ENCODE measurements around the gene PI4KA.
A peak's percentile ranks its signal among the peaks of the same experiment; 100 is the strongest.

PI4KA gene

DNA sequence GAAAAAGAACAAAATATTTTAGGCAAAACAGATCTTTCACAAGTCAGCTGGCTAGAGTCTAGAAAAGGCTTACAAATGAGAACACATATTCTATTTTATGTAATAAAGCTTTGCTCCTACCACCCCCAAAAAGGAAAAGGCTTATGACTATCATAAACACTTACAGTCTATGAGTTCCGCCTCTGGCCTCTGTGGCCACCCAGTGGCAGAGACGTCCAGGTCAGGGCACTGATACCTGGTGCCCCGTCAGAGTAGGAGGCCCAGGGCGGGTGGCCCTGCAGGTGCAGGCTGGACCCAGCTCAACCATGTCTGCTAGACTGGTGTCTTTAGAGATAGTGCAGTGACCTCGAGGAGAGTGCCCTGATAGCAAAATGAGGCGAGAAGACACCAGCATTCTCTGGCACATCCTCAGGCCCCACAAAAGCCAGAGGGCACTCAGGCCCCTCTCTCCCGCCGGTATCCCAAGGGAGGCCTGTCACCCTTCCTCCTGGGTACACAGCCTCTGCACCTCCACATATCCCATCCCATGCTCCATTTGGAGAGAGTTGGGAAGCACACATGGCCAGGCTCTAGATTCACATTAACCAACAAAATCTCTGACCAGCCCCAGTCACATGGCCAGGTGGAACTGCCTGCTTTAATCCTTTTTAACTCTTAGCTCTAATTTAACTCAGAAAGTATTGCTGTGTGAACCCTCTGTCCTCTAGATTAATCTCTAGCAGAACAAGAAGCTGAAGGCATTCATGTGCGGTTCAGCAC, 112.0 kb downstream of the PI4KA start:
- TF ChIP-seq, protein P1, sequence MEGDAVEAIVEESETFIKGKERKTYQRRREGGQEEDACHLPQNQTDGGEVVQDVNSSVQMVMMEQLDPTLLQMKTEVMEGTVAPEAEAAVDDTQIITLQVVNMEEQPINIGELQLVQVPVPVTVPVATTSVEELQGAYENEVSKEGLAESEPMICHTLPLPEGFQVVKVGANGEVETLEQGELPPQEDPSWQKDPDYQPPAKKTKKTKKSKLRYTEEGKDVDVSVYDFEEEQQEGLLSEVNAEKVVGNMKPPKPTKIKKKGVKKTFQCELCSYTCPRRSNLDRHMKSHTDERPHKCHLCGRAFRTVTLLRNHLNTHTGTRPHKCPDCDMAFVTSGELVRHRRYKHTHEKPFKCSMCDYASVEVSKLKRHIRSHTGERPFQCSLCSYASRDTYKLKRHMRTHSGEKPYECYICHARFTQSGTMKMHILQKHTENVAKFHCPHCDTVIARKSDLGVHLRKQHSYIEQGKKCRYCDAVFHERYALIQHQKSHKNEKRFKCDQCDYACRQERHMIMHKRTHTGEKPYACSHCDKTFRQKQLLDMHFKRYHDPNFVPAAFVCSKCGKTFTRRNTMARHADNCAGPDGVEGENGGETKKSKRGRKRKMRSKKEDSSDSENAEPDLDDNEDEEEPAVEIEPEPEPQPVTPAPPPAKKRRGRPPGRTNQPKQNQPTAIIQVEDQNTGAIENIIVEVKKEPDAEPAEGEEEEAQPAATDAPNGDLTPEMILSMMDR (IDR thresholded peaks at IDR 0.05; ENCODE audit: low read depth, low read length): 0 out of 2 replicates have a peak, but pooled peaks have one; percentile 4
- H3K36me3 ChIP-seq: peaks cover 73% of the 10 kb centered on the region
- no peaks in the 10 kb centered on the region for H3K9me3 ChIP-seq (ENCODE audit: severe bottlenecking)
- no peaks in the 10 kb centered on the region for H3K27me3 ChIP-seq (ENCODE audit: insufficient read depth, low read depth, severe bottlenecking)
- H3K4me3 ChIP-seq (ENCODE audit: low read depth, low read length): no peak overlapping the region
- H3K27ac ChIP-seq: no peak overlapping the region
- no peak for DNase-seq

DNA sequence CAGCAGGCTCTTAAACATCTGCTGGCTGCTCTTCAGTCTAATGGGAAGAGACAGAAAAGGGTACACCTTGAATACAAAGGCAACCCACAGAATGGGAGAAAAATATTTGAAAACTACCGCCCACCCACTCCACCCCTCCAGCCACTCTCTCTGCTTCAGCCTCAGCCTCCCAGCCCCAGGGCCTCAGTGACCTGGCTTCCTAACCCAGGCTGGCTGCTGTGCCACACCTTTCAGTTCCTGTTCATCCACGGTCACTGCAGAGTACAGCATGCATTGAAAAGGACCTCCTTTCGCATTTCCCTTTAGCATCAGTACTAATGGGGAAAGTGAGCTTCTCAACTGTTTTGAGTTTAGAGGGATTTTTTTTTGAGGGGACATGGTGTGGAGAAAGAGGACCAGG, 113.5 kb downstream of the PI4KA start:
- Histone ChIP-seq H3K27me3 (ENCODE audit: insufficient read depth, low read depth, severe bottlenecking) (no peaks in the 10 kb centered on the region), H3K27ac (no peak overlapping the region), H3K36me3 (peaks cover 69% of the 10 kb centered on the region), H3K4me3 (ENCODE audit: low read depth, low read length) (no peak overlapping the region), H3K9me3 (ENCODE audit: severe bottlenecking) (no peaks in the 10 kb centered on the region)
- DNase-seq: no peak
- TF ChIP-seq, protein P1 (IDR thresholded peaks at IDR 0.05; ENCODE audit: low read depth, low read length): no peak

DNA sequence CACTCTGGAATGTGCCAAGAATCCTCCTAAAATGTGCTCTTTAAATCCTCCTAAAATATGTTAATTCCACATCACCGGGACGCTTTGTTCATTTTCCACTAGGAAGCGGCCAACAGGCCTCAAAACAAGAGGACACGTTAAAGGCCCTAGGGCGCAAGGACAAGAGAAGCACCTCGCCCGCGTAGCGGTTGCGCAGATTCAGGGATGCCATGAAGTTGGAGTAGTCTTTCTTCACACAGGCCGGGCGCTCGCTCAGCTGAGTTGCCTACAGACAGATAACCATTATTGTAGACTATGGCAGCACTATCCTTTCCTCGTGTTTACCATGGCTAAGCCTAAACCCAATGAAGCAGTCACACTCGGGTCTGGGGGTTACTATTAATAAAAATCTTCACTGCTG, 114.2 kb downstream of the PI4KA start:
- Histone ChIP-seq H3K27ac (no peak overlapping the region), H3K9me3 (ENCODE audit: severe bottlenecking) (no peaks in the 10 kb centered on the region), H3K27me3 (ENCODE audit: insufficient read depth, low read depth, severe bottlenecking) (no peaks in the 10 kb centered on the region), H3K4me3 (ENCODE audit: low read depth, low read length) (no peak overlapping the region), H3K36me3 (peaks cover 65% of the 10 kb centered on the region)
- no peak for DNase-seq
- TF ChIP-seq, protein P1 (IDR thresholded peaks at IDR 0.05; ENCODE audit: low read depth, low read length): no peak

DNA sequence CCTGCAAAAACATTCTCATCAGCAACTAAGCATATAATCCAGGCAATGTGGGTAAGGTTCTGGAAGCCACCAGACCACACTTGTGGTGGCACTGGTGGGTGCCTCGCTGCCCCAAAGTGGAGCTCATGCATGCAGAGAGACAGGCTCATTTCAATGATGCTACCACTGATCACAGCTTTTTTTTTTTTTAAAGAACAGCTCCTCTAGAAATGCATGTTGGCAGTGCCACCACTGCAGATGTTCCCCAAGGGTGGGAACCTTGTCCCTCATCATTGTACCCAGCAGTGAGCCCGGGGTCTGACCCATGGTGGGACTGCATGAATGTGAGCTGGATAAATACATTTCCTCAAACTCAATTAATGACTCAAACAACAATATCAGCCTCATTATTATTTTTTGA, 115.8 kb downstream of the PI4KA start:
- H3K9me3 ChIP-seq (ENCODE audit: severe bottlenecking): no peaks in the 10 kb centered on the region
- H3K36me3 ChIP-seq: peaks cover 61% of the 10 kb centered on the region
- no peak overlapping the region for H3K4me3 ChIP-seq (ENCODE audit: low read depth, low read length)
- TF ChIP-seq, protein P1 (IDR thresholded peaks at IDR 0.05; ENCODE audit: low read depth, low read length): no peak
- no peak for DNase-seq
- no peak overlapping the region for H3K27ac ChIP-seq
- no peaks in the 10 kb centered on the region for H3K27me3 ChIP-seq (ENCODE audit: insufficient read depth, low read depth, severe bottlenecking)

DNA sequence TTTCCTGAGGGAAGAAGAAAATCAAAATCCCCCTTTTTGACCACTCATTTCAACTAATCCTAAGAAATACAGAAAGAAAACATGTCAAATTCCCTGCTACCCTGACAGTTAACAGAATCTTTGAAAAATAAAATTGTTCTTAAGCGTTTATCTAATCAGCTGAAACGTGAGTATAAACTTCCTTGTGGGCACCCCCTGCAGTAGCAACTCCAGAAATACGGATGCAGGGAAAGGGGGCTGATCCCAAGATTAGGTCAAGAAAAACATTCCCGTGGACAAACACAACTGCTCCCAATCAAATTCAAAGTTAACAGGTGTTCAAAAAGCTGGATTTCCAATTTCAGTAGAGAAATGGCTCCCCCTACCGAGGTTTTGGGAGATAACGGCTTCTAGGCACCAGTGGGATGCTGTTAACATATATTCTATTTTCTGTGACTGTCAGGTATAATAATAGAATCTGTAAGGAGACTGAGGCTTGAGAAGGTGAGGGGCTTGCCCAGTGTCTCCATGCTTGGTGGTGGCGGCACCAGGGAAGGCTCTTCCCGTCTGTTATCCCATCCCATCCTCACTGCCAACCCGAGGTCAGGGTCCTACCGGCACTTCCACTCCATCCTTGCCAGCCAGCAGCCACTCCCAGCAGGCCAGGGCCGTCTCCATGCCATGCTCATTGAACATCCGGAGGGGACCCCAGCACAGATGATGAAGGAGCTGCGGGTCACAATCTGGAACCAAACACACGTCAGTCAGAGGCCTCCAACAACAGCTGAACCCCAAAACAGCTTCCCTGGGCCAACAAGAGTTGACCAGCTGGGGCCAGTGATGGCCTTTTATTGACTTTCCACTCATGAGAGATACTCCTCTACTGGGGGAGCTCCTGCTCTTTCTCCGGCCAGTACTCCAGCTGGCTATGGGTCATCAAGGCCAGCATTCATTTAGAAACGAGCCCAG, 116.7 kb downstream of the PI4KA start:
- H3K4me3 ChIP-seq (ENCODE audit: low read depth, low read length): no peak overlapping the region
- DNase-seq: peak; percentile 53
- TF ChIP-seq, protein P1 (IDR thresholded peaks at IDR 0.05; ENCODE audit: low read depth, low read length): peak; percentile 58
- H3K27ac ChIP-seq: no peak overlapping the region
- peaks cover 56% of the 10 kb centered on the region for H3K36me3 ChIP-seq
- H3K9me3 ChIP-seq (ENCODE audit: severe bottlenecking): no peaks in the 10 kb centered on the region
- no peaks in the 10 kb centered on the region for H3K27me3 ChIP-seq (ENCODE audit: insufficient read depth, low read depth, severe bottlenecking)

Data from WERI-Rb-1 (cell line).